Putamen (tissue), 1 donor: ENCODE data around the gene CDADC1.
A peak's percentile ranks its signal among the peaks of the same experiment; 100 is the strongest.

Experiments used
- DNase-seq: peaks from one replicate; pipeline ENCODE4 v3.0.0-alpha.2; 2016; ENCODE audit warnings: low spot score

Gene CDADC1

GRCh38 chr13:49247643-49248621 lies at the start of gene CDADC1:
Gene CDADC1, plus strand, starts transcription at chr13:49247925. Its CDS starts 113 bp downstream, at chr13:49248038.
- DNase-seq: peak; percentile 94

DNA sequence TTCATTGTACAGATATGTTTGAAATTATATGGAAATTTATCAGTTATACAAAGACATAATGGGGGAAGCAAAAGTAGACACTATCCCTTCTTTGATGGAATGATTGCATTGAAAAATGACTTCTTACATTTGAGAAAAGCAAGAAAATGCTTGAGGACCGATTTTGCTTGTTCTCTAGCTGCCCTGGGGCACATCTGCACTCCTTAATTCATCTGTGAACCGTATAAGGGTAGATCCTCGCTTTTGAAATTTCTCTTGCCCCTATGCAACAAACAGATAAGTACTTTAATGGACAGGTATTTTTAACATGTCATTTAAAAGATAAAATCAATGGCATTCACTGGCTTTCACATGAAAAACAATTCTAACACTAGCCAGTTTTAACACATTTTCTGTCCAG lies 41.1 kb upstream of the CDADC1 start:
- no peak for DNase-seq

- no peak for DNase-seq
Measured at GRCh38 chr13:49208619-49209018, 39.1 kb upstream of the CDADC1 start.

GRCh38 chr13:49210114-49210513 lies 37.6 kb upstream of the CDADC1 start:
- no peak for DNase-seq

GRCh38 chr13:49210669-49211068 lies 37.1 kb upstream of the CDADC1 start:
- no peak for DNase-seq

DNA sequence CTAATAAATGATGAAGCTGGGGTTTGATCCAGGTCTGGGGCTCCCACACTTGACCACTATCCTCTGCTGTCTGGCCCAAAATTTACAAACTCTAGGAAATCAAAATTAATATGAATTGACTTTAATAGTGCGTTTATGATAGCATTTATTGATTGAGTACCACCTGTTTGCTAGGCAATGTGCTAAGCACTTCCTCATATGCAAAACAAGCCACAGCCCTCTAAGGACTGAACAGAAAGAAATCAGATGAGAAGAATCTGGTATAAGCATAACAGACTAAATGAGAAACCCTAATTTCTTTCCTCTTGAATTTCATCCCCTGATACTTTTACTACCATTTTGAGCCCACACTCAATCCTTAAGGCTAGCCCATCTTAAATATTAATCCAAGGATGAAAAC lies 34.2 kb upstream of the CDADC1 start:
- DNase-seq: no peak

DNA sequence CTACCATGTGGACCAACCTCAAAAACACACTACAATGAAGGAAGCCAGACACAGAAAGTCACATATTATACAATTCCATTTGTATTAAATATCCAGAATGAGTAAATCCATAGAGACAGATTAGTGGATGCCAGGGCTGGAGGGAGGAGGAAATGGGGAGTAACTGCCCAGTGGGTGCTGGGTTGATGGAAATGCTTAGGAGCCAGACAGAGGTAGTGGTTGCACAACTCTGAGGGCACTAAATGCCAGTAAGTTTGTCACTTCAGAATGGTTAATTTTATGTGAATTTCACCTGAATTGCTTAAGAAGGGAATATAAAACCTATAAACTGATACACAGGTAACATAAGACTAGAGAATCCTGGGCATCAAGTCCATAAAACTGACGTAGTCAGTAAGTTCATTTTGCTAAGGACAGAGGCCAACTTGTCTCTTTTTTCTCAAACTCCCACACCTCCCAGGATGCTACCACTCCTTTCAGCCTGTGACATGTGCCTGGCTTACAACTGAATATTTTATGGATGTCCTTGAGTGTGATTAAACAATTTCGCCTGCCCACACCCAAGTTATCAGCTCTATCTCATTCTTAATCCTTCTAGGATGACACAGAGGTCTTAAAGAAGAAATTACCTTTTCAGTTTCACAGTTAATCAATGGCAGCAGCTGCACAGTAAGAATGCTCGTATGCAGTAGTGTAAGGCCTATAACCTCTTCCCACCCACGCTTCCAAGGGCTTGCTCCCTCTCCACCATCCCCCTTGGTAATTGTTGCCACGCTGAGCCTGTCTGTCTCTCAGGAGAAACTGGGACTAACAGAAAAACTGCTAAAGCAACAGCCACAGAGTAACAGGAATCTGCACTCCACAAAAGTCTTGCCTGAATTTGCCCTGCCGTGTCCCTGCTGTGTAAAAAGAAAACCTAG lies 33.5 kb upstream of the CDADC1 start:
- DNase-seq: peak; percentile 15

DNA sequence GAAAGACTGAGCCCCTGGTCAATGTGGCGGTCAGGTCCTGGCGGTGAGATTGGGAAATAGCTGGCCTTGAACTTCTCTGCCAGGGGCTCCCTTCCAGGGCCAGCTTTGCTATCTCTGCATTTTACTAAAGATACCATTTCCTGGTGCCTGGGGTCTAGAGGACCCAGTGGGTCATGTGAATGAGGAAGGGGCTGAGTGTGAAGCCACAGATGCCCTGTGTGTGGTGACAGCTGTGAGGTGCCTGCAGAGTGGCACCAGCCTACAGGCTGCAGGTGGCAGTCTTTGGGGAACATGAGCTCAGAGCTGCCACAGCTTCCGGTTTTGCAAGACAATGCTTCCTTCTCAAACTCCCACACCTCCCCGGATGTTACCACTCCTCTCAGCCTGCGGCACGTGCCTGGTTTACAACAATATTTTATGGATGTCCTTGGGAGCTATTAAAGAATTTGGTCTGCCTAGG lies 32.8 kb upstream of the CDADC1 start:
- no peak for DNase-seq

DNA sequence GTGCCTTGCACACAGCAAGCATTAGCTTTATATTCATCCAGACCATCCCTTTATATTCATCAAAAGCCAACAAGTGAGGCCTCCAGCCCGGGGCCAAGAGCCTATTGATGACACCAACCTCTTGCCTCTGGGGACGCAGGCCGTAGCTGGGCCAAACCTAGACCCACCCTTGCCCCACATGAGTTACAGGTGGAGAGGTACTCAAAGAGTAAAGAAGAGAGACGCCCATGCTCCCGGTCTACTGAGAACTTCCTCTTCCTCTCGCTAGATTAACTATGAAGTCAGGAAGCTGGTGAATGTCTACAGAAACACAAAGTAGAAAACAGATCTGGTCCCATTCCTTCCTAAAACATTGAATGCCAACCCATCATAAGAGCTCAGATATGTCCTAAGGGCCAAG lies 31.4 kb upstream of the CDADC1 start:
- no peak for DNase-seq

- DNase-seq: no peak
Measured at GRCh38 chr13:49217962-49218492, 29.7 kb upstream of the CDADC1 start.

- DNase-seq: no peak
Measured at GRCh38 chr13:49218493-49219051, 29.2 kb upstream of the CDADC1 start.

DNA sequence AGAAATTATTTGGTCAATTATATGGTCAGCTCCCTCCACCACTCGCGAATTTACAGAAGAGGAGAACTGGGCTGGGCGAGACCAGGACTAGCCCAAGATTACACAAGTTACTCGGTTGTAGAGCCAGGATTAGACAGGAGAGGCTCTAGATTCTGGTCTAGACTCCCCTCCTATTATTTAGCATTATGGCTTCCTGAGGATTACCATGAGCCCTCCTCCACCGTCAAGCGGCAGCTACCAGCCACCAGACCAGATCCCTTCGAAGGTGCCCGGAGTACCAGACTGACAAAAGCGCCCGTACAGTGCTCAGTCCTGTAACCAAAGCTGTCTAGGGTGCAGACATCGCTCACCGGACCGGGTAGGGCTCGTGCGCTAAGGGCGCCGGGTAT lies 28.1 kb upstream of the CDADC1 start:
- DNase-seq: no peak

- DNase-seq: no peak
Measured at GRCh38 chr13:49220036-49220855, 27.5 kb upstream of the CDADC1 start, which contains the start of gene MLNR. Gene MLNR, plus strand, starts transcription at chr13:49220338. Its CDS starts 0 bp downstream, at chr13:49220338.

DNA sequence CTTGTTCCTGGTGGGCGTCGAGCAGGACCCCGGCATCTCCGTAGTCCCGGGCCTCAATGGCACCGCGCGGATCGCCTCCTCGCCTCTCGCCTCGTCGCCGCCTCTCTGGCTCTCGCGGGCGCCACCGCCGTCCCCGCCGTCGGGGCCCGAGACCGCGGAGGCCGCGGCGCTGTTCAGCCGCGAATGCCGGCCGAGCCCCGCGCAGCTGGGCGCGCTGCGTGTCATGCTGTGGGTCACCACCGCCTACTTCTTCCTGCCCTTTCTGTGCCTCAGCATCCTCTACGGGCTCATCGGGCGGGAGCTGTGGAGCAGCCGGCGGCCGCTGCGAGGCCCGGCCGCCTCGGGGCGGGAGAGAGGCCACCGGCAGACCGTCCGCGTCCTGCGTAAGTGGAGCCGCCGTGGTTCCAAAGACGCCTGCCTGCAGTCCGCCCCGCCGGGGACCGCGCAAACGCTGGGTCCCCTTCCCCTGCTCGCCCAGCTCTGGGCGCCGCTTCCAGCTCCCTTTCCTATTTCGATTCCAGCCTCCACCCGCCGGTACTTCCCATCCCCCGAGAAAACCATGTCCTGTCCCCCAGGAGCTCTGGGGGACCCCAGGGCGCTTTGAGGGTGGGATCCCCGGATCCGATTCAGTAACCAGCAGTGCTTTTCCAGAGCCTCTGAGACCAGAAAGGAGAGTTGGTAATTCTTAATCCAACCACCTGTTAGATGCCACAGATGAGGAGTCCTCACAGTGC lies 26.7 kb upstream of the CDADC1 start:
- no peak for DNase-seq

DNA sequence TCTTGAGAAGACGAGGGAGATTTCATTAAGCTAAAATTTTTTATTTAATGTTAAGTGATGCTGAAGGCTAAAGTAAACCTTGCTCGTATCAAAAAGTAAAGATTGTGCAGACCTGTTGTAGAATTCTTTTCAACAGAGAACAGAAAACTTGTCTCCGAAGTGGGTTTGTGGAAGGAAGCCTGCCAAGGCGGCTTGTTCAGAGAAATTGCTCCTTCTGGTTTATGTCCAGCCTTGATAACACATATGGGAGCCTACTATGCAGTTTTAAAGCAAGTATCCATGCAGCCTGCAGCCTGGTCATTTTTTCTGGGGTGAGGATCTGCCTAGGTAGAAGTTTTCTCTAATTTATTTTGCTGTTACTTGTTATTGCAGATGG lies 26.1 kb upstream of the CDADC1 start:
- DNase-seq: no peak

DNA sequence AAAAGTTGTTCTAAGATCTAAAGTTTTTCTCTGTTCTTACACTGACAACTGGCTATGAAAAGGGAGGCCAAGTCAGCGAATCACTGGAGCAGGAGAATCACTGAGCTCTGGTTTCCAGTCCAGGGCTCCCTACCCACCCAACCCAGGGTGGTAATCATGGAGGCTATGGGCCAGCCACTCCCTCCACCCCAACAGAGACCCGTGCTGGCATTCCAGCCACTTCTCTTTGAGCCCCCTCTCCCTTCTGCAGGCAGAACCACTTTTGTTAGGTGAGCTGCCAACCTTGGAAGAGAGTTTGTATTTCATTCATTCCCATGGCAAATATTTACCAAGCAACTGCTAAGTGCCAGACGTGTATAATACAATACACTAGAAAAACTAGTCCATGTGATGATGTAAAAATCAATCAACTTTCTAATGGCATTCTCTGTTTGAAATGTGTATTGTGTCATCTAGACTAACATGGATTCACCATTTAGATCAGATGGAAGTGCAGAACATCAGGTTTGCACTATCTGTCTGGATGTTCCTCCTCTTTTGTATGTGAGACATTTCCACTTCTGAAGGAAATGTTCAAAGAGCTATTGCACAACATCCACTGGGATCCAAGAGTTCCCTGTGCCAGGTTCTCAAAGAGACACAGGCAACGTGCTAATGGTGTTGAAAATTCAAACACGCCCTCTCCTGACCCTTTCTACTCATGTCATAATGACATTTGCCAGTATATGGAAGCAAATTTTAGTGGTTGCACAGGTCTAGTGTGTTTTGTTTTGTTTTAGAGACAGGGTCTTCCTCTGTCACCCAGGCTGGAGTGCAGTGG lies 22.3 kb upstream of the CDADC1 start:
- no peak for DNase-seq

DNA sequence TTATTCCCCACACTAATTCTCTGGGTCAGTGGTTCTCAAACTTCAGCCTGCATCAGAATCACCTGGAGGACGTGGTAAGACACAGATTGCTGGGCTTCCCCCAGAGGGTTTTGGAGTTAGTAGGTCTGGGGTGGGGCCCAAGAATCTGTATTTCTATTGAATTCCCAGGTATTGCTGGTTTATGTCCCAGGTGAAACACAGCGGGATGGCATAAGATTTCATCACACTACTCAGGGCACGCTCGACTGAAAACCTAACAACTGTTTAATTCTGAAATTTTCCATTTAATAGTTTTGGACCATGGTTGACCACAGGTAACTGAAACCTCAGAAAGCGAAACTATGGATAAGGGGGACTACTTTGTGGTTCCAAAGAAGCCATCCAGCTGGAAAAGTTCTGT lies 21.1 kb upstream of the CDADC1 start:
- no peak for DNase-seq

- DNase-seq: no peak
Measured at GRCh38 chr13:49234741-49235140, 13.0 kb upstream of the CDADC1 start.

DNA sequence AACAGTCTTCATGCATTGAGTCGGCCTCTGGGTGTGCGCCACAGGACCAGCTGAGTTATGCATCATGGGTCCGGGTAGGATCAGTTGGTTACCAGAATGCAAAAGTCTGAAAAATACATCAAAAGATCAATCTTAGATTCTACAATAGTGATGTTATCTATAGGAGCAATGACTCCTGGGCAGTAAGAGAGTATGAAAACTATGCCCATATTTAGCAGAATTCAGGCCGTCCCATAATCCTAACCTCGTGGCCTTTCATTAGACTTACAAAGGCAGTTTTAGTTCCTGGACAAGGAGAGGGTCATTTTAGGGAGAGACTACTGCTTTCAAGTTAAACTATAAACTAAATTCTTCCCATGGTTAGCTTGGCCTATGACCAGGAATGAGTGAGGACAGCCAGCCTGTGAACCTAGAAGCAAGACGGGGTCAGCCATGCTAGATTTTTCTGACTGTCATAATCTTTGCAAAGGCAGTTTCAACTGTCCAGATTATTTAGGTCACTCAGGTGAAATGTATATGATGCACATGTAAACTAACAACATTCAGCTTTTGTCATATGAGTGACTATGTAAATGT lies 11.8 kb upstream of the CDADC1 start:
- DNase-seq: no peak
